Muscle layer of duodenum (tissue), 2 donors: ENCODE measurements around the gene PTGR2.

ENCODE experiments used
- H3K27ac ChIP-seq: one replicate; pipeline ENCODE4 v1.7.0; 2013; ENCODE audit warnings: mild to moderate bottlenecking, low read length
- H3K27me3 ChIP-seq: one replicate; pipeline ENCODE4 v1.7.0; 2013; ENCODE audit warnings: low read depth, mild to moderate bottlenecking, control low read depth, low read length
- H3K36me3 ChIP-seq, 2 donors: one replicate each; pipeline ENCODE4 v1.7.0; 2013; ENCODE audit warnings: low read length in 2 of 2, control low read depth in 1 of 2, mild to moderate bottlenecking in 1 of 2; ENCODE audit not compliant: insufficient read depth in 2 of 2, control insufficient read depth in 1 of 2
- H3K4me1 ChIP-seq, 2 donors: one replicate each; pipeline ENCODE4 v1.7.0; 2013; ENCODE audit warnings: low read length in 2 of 2, mild to moderate bottlenecking in 2 of 2, control low read depth in 1 of 2, moderate library complexity in 1 of 2; ENCODE audit not compliant: insufficient read depth in 2 of 2, control insufficient read depth in 1 of 2
- H3K4me3 ChIP-seq, 2 donors: one replicate each; pipeline ENCODE4 v1.7.0; 2013; ENCODE audit warnings: low read length in 2 of 2, low read depth in 1 of 2, mild to moderate bottlenecking in 1 of 2
- H3K9me3 ChIP-seq, 2 donors: one replicate each; pipeline ENCODE4 v1.7.0; 2013; ENCODE audit warnings: low read length in 2 of 2, control low read depth in 1 of 2, mild to moderate bottlenecking in 1 of 2; ENCODE audit not compliant: control insufficient read depth in 1 of 2
- donor health status: healthy.

PTGR2 gene

GRCh38 chr14:73851567-73852382, at the start of gene PTGR2:
Gene PTGR2 (plus strand): TSS chr14:73851831. CDS start chr14:73858863, 7,032 bp downstream.
- Histone ChIP-seq H3K9me3 (no peaks in the 10 kb centered on the region), H3K27ac (peak within 1 kb of the TSS; percentile 97), H3K4me1 (no peaks in the 10 kb centered on the region), H3K27me3 (no peaks in the 10 kb centered on the region), H3K36me3 (no peaks in the 10 kb centered on the region), H3K4me3 (peak within 1 kb of the TSS; percentile 63 to 73)

- H3K4me1 ChIP-seq, result no peaks in the 10 kb centered on the region
- H3K9me3 ChIP-seq, result no peaks in the 10 kb centered on the region
- H3K4me3 ChIP-seq, result no peak overlapping the region
- no peaks in the 10 kb centered on the region for H3K36me3 ChIP-seq
- H3K27me3 ChIP-seq, result no peaks in the 10 kb centered on the region
- H3K27ac ChIP-seq, result peak overlapping the region; percentile 21
These were observed 49.0 kb upstream of the PTGR2 start for GRCh38 chr14:73802431-73803188.

- no peak overlapping the region for H3K4me3 ChIP-seq
- no peaks in the 10 kb centered on the region for H3K27me3 ChIP-seq
- H3K27ac ChIP-seq, result no peak overlapping the region
- H3K9me3 ChIP-seq, result no peaks in the 10 kb centered on the region
- no peaks in the 10 kb centered on the region for H3K36me3 ChIP-seq
- no peaks in the 10 kb centered on the region for H3K4me1 ChIP-seq
These were observed 47.0 kb upstream of the PTGR2 start for GRCh38 chr14:73804636-73805035.

DNA sequence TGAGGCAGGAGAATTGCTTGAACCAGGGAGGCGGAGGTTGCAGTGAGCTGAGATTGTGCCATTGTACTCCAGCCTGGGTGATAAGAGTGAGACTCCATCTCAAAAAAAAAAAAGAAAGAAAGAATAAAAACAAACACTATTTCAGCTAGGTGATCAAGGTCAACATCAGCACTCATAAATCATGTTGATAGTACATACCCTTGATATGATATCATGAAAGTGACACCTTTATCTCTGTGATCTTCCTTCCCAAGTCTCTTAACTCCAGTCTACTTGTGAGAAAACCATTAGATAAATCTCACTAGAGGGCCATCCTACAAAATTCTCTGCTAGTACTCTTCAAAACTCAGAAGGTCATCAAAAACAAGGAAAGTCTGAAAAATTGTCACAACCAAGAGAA, 44.2 kb upstream of the PTGR2 start:
- H3K4me1 ChIP-seq, result no peaks in the 10 kb centered on the region
- H3K36me3 ChIP-seq, result no peaks in the 10 kb centered on the region

GRCh38 chr14:73809391-73809790, 42.2 kb upstream of the PTGR2 start:
- H3K27ac ChIP-seq, result no peak overlapping the region

More for the DNA sequence above, 44.2 kb upstream of the PTGR2 start:
- Histone ChIP-seq H3K27ac (no peak overlapping the region), H3K27me3 (no peaks in the 10 kb centered on the region), H3K9me3 (no peaks in the 10 kb centered on the region), H3K4me3 (no peak overlapping the region)

GRCh38 chr14:73810478-73811163, 41.0 kb upstream of the PTGR2 start:
- Histone ChIP-seq H3K27me3 (no peaks in the 10 kb centered on the region), H3K4me3 (no peak overlapping the region), H3K36me3 (no peaks in the 10 kb centered on the region), H3K4me1 (no peaks in the 10 kb centered on the region), H3K9me3 (no peaks in the 10 kb centered on the region), H3K27ac (no peak overlapping the region)

More at GRCh38 chr14:73809391-73809790, 42.2 kb upstream of the PTGR2 start:
- H3K4me3 ChIP-seq, result no peak overlapping the region
- no peaks in the 10 kb centered on the region for H3K27me3 ChIP-seq
- H3K9me3 ChIP-seq, result no peaks in the 10 kb centered on the region
- H3K36me3 ChIP-seq, result no peaks in the 10 kb centered on the region
- H3K4me1 ChIP-seq, result no peaks in the 10 kb centered on the region

DNA sequence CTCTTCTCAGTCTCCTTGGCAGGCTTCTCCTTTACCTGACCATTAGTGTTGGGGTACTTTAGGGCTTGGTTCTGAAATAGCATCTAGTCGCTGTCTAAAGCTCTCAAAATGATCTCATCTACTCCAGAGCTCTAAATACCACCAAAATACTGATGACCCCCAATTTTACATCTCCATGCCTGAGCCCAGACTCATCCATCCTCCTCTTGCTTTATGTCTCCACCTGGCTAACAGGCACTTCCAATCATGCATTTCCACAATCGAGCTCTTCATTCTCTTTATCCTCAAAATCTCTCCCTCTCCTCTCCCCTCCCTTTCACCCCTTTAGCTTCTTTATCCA, 40.5 kb upstream of the PTGR2 start:
- no peak overlapping the region for H3K4me3 ChIP-seq
- no peak overlapping the region for H3K27ac ChIP-seq
- no peaks in the 10 kb centered on the region for H3K27me3 ChIP-seq
- H3K9me3 ChIP-seq, result no peaks in the 10 kb centered on the region
- H3K36me3 ChIP-seq, result no peaks in the 10 kb centered on the region
- H3K4me1 ChIP-seq, result no peaks in the 10 kb centered on the region

- Histone ChIP-seq H3K4me1 (peaks cover 0 to 3% of the 10 kb centered on the region in 2 donors), H3K27ac (no peak overlapping the region), H3K27me3 (no peaks in the 10 kb centered on the region), H3K9me3 (no peaks in the 10 kb centered on the region), H3K36me3 (no peaks in the 10 kb centered on the region), H3K4me3 (no peak overlapping the region)
These were observed 37.5 kb upstream of the PTGR2 start for GRCh38 chr14:73814153-73814552.

- H3K36me3 ChIP-seq, result no peaks in the 10 kb centered on the region
- H3K9me3 ChIP-seq, result no peaks in the 10 kb centered on the region
- no peaks in the 10 kb centered on the region for H3K27me3 ChIP-seq
- H3K4me3 ChIP-seq, result no peak overlapping the region
- H3K27ac ChIP-seq, result peak overlapping the region; percentile 57
- peaks cover 0 to 3% of the 10 kb centered on the region in 2 donors for H3K4me1 ChIP-seq
These were observed 35.8 kb upstream of the PTGR2 start for GRCh38 chr14:73815849-73816248.

- Histone ChIP-seq H3K4me1 (peaks cover 0 to 3% of the 10 kb centered on the region in 2 donors), H3K36me3 (no peaks in the 10 kb centered on the region), H3K9me3 (no peaks in the 10 kb centered on the region), H3K27me3 (no peaks in the 10 kb centered on the region), H3K27ac (peak overlapping the region; percentile 75), H3K4me3 (no peak overlapping the region)
These were observed 35.2 kb upstream of the PTGR2 start for GRCh38 chr14:73816393-73816816.

DNA sequence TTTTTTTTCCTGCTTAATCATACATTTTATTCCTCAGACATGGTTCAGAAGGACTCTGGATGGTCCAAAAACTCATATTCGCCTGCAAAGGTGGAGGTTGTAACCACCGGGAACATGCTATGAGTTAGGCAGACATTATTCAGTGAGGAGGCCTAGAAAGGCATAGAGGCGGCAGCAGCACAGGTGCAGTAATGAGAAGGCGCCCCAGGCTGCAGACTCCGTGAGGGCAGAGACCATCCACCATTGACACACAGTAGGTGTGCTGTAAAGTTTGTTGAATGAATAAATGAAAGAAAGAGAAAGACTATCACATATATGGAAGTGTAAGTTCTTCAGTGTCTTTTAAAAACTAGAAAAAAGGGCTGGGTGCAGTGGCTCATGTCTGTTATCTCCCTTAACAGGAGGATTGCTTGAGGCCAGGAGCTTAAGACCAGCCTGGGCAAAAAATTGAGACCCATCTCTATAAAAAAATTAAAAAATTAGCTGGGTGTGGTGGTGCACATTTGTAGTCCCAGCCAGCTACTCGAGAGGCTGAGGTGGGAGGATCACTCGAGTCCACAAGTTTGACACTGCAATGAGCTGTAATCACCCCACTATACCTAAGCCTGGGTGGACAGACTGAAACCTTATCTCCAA, 34.5 kb upstream of the PTGR2 start:
- Histone ChIP-seq H3K27me3 (no peaks in the 10 kb centered on the region), H3K27ac (peak overlapping the region; percentile 75), H3K4me3 (no peak overlapping the region), H3K4me1 (peaks cover 0 to 3% of the 10 kb centered on the region in 2 donors), H3K9me3 (no peaks in the 10 kb centered on the region), H3K36me3 (no peaks in the 10 kb centered on the region)
